GM19328 (cell line): ENCODE results near the gene TMEM51.

Experiments
- ATAC-seq: cut with Tn5 transposase; IDR thresholded peaks from one replicate; pipeline ENCODE4 v1.9.1; 2021; ENCODE audit warnings: mild to moderate bottlenecking, moderate library complexity; ENCODE audit not compliant: unreplicated experiment

TMEM51 gene, protein sequence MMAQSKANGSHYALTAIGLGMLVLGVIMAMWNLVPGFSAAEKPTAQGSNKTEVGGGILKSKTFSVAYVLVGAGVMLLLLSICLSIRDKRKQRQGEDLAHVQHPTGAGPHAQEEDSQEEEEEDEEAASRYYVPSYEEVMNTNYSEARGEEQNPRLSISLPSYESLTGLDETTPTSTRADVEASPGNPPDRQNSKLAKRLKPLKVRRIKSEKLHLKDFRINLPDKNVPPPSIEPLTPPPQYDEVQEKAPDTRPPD

DNA sequence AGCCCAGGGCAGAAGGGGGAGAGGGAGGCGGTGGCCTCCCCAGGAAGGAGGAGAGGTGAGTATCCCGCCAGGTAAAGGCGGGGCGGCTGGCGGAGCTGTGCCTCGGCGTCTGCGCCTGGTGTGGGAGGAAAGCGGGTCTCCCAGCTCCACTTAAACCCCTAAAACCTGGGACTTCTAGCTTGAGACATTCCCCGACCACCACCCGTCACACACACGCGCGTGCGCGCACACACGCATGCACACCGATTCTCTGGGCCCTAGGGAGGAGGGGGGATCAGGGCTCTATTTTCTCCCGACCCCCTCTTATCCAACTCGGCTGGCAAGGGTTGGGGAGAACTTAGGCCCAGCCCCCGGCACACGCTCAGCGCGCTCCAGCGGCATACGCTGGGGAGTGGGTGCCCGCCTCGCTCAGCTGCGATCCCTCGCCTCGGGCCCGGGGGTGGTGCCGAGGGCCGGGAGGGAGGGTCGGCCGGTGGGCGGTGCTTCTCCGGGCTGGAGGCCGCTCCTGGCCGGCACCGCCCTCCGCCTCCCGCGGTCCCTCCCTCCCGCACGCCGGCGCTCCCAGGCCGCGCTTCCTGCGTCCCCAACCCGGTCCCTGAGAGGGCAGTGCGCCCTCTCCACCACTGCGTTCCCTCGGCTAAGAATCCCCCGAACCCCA lies at the start of gene TMEM51:
Gene TMEM51, plus strand, starts transcription at position 564 of the 658 bp plus-strand sequence. CDS start 61,341 bp downstream, outside the sequence.
- ATAC-seq, result no peak

DNA sequence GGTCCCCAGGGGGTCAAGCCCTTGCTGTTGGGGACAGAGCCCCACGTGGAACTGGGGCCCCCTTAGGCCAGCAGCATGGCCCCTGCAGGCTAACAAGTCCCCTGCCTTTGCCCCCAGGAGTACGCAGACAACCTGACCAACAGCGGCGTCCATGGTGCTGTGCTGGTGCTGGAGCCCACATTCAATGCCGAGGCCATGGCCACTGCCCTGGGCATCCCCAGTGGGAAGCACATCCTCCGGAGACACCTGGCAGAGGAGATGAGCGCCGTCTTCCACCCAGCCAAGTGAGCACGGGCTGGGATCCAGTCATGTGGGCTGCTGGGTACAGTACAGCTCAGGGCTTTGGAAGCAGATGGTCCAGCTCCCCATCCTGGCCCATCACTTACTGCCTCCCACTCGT lies 49.6 kb upstream of the TMEM51 start:
- no peak for ATAC-seq

DNA sequence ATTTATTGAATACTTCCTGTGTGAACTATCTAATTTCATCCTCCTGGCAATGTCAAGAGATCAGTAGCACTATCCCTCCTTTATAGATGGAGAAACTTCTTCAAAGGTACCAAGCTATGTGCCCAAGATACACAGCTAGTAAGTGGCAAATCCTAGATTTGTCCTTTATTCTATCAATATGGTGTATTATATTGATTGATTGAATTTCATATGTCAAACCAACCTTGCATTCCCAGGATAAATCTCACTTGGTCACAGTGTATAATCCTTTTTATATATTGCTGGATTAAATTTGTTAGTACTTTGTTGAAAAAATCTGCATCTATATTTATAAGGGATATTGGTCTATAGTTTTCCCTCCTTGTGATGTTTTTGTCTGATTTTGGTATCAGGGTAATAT lies 48.8 kb upstream of the TMEM51 start:
- ATAC-seq, result no peak

DNA sequence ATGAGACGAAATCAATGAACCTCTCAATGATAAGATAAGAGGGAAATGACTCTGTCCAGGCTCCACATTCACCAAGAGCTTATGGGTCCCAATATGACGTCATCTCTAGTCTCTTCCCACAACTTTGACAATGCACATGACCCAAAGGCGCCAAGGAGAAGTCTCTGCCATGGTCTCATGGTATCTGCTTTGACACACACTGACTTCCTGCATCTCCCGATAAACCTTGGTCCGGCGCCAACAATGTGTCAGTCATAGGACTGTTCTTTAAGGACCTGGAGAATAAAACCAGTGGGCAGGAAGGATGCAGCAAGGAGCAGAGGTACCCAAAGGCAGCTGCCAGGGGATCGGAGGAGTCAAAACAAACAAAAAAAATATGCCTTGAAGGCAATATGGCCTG lies 46.9 kb upstream of the TMEM51 start:
- ATAC-seq, result no peak

DNA sequence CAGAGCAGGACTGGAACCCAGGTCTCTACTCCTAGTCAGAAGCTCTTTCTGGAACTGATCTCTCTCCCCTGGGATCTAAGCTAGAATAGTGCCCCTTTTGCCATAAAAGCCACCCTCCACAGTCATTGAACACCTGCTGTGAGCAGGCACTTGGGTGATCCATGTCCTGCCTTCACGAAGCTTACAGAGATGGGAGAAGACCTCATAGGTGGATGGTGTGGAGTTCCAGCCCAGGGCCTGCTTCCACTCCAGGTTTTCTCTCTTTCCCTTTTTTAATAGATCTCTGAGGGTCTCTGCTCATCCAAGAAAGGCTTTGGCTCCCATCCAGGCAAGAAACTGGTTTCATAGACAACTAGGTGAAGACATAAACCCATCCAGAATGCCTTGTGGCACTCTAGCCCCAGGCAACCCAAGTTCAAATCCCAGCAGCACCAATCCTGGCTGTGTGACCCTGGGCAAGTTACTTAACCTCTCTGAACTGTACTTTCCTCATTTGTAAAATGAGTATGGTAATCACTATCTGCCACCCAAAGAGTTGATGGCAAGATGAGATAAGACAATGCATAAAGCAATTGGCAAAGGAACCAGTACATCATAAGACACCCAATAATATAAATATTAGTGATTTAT lies 46.4 kb upstream of the TMEM51 start:
- no peak for ATAC-seq

DNA sequence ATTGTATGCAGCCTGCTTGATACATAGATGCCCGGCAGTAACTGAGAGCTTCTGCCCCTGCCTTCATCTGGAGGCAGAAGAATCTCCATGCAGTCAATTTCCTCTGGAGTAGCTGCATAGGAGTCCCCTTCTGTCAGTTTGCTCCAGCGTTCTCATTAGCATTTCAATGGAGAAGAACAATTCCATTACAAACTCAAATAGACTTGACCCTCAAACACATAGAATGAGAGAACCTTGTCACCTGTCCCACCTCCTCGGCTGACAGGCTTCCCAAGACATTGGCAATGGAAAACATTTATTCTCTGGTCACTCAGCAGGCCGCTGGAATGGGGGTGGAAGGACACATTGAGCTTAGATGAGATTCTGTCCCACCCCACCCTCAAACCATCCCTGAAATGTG lies 45.6 kb upstream of the TMEM51 start:
- no peak for ATAC-seq

DNA sequence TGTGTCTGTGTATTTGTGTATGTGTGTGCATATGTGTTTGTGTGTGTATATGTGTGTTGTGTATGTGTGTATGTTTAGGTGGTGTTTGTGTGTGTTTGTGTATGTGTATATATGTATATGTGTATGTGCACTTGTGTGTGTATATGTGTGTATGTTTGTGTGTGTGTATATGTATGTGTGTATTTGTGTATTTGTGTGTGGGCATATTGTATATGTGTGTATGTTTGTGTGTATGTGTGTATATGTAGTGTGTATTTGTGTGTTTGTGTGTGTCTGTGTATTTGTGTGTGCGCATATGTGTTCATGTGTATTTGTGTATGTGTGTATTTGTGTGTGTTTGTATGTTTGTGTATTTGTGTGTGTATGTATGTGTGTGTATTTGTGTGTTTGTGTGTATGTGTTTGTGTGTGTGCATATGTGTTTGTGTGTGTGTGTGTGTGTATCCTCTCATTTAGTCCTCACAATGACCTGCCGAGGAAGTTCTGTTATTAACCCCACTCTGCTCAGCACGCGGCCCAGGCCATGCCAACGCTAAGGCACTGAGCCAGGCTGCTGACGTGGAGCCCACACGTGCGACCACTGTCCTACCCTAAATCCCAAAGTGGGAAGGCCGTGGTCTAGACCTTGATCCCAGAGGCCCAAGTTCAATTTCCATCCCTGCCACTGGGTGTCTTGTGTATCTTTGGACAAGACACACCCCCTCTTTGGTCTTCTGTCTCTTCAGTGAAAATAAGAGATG lies 43.2 kb upstream of the TMEM51 start:
- ATAC-seq, result no peak

DNA sequence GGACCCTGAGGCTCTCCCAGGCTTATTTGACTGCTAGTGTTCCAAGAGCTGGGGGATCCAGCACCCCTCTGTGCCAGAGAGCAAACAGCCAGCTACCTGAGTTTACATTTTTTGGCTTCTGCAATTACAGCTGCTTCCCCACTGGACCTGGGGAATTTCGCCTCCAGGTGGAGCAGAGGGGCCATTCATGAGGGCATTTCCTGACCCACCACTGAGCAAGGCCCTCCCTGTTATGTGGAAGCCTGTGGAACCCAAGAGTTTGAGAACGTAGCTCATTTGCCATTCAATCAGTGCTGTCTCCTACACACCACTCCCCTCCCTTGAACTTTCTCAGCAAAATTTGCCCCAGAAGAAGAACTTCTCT lies 42.7 kb upstream of the TMEM51 start:
- ATAC-seq, result no peak

DNA sequence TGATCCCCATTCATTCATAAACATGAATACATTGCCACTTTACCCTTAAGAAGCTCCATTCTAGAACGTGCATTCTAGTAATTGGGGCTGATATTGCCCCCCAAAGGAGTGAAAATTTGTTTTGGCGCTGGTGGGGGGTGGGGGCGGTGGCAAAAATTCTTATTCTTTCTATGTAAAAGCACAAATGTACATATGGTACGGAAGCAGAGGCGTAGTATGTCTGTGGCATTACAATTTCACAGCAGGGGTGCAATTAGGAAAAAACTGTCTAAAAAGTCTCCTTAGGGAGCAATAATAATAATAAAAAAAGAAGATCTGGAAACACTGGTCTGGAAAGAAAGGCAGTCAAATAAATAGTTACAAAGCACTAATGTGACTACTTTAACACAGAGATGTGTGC lies 40.4 kb upstream of the TMEM51 start:
- no peak for ATAC-seq

DNA sequence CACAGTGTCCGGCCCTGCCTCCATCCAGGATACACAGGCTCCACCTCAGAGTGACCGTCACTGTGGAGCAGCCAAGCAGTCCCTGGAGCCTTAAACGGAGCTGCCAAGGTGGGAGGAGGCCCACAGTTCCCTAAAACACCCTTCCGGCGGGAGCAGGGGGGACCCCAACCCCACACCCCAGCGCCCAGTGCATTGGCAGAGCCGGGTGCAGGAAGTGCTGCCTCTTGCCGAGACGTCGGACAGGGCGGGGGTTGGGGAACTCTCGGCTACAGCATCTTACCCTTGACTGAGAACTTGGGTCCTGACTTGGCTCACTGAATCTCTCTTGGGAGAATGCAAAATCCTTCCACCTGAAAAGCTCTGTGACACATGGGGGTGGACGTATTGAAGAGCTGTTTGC lies 38.7 kb upstream of the TMEM51 start:
- ATAC-seq, result no peak

DNA sequence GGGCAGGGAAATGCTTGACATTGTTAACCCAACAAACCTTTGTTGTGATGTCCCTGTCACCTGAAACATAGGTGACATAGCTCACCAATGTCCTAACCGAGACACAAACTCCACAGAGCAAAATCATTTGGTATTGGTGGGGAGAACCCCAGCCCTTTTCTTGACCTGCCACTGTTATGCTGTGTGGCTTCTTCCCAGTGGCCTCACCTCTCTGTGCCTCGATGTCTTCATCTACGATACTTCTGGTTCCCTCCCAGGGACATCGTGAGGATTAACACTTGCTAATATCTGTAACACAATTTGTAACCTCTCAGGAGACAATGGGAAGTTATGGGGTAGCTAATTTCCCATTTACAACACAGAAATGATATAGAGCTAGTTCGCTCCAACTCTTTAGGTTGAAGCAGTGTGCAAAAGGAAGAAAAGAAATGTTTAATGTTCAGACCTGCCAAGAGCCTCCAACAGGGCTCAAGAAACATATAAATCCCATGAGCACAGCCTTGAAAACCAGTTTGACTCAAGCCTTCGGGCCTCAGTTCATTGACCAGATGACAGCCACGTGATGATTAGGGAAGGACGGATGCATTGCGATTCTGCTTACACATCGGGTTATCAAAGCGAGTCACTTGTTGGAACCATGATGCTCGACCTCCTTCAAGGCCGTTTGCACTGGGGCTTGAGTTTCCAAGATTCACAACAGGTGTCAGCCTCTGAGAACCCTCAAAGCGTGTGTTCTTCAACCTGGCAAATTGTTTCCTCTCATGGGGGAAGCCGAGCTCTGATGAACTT lies 37.8 kb upstream of the TMEM51 start:
- ATAC-seq, result no peak

DNA sequence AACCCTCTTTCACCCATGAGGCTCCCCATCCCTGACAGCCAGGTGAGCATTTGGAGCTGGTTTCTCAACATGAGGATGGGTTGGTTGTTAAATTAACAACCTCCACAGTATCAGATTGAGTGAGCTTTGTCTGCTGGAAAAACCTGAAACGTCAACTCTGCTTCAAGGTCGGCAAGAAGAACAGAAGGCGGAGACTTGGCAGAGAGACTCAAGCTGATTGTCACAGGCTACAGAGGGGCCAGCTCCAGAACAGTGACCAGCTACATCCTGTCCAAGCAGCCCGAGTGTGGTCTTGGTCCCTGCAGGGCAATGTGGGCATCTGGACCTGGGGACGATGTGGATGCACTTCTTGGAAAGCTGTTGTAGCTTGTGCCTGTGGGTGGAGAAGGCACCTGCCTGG lies 36.6 kb upstream of the TMEM51 start:
- no peak for ATAC-seq

DNA sequence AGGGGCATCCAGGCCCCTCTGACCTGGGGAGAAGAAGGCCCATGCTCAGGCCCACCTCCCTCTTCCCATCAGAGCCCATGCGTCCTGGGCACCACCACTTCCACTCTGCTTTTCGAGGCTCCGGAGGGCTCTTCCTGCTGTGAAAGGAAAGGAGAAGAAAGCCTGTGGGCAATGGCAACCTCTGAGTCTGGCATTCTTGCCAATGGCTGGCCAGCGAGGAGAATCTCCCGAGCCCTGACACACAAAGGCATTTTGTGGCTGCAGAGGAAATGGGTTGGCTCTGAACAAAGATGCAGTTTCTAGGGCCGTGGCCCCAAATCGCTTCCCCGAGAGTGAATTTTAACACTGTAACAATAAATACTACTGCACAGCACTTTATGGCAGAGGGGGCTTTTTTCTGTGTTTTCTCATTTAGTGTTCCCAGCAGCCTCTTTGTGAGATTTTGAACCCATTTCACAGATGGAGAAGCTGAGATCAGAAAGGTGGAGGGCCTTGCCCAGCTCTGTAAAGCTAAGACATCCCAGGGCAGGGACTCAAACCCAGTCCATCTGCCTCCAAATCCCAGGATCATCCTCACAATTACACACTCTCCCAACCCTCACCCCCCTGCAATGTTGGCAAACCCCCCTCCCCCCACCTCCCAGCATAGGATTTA lies 35.7 kb upstream of the TMEM51 start:
- no peak for ATAC-seq

DNA sequence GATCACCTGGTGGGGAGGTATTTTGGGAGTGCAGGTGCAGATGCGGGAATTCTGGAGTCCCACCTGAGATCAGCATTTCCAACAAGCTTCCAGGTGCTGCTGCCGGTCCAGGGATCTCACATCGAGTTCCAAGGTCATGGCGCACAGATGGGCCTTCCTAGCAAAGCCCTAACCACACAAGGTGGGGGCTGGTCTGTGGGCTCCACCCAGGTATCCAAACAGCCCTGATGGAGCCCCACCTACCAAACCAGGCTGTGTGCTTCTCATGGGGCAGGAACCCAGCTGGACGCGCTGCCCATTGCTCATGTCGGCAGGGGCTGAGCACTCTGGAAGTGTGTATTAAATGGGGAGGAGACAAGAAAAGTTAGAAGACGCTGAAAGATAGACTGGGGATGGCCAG lies 35.0 kb upstream of the TMEM51 start:
- ATAC-seq, result no peak

DNA sequence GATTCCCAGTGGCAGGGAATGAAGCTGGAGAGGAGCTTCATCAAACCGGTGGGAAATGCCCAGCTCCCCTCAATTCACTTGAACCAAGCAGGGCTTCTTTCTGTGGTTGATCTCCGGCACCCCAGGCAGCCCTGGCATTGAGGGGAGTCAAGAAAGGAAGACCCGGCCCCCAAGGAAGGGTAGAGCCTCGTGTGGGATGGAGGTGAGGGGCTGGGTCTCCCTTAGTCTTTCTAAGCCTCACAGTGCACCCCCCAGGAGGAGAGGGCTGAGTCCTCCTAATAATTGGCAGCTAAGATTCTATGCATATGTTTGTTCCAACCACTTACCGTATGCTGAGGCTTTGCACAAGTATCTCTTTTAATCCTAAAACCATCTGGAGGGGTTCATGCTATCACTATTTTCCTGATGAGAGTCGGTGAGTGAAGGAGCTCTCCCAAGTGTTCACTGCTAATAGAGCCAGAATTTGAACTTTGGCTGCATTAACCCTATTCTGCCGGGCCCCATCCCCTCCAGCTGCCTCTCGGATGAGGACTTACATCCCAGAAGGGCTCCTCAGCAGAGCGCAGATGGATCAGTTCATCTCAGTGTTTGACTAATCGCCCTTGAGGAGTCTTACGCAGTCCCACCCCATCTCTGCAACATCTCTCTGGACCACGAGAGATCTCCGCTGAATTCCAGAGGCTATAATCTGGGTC lies 33.1 kb upstream of the TMEM51 start:
- ATAC-seq, result no peak

DNA sequence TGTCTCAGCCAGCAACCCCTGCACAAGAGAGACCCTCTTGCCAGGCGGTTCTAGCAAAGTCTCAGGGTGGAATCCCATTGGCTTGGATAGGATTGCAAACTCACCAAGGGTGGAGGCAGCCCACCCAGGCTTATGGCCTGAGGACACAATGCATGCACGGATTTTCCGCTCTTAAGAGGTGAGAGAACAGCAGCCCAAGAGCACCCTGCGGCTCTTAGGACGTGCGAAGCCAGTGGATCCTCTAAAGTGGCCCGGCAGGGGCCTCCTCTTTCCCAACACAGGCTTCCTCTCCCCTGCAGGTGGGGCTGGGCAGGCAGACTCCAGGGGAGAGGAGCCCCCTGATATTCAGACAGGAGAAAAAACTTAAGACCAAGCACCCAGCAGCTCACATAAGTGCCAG lies 31.2 kb upstream of the TMEM51 start:
- ATAC-seq, result no peak

DNA sequence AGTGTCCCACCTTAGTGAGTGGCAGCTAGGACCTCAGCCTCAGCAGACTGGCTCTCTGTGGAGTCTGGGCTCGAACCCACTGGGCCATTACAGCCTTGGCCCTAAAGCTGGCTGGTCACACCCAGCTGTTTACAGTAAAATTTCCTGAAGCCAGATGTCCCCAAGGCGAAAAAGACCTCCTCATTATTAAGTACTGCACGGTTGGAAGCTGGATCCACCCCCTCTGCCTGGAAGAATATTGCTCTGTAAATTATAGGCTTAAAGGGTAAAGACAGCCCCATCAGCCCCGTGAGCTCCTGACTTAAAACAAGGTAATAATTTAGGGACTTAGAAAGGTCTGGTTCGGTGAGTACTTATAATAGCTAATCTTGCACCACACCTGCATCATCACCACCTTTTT lies 30.3 kb upstream of the TMEM51 start:
- no peak for ATAC-seq

DNA sequence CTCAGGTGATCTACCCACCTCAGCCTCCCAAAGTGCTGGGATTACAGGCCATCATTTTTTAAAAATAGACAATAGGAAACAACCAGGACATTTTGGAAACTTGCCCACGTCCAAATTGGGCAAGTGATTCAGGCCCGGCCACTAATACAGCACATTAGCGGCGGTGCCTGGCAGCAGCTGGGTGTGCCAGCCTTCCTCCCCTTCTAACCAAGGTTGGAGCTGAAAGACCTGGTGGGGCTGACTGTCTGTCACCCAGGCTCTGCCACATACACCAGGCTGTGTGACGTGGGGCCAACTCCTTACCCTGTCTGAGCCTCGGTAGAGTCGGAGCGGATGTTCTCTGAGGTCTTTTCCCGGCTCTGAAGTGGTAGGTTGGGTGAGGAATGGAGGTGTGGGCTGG lies 29.6 kb upstream of the TMEM51 start:
- no peak for ATAC-seq

DNA sequence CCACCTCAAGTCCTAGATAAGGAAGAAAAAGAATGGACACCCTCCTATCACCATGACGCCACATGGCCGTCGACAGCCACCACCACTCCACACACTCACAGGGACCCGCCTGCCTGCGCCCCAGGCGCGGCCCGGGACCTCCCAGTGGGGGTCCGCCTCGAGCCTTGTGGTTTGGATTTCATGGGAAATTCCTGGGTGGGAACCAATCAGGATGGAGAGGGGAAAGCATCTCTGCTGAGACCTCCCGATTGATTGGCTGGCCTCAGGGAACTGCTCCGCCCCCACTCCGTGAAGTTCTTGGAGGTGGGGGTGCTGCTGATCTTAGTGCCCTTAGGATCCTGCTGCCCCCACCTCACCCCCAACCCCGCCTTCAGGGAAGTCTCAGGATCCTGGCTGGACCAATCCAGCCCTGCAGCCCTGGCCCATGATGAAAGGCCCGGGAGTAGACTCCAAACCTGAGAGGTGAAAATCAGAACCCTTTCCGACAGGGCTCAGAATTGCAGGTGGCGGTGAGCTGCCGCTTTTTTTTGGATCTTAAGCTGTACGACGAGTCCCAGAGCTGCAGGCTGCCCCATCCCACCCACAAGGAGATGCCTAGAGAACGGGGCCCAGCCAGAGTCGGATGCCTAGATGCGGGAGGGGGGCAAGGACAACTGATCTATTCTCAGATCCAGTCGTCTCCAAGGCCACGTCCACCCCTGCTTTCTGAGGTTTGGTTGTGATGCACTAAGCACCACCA lies 29.0 kb upstream of the TMEM51 start:
- ATAC-seq, result no peak
